Endothelial cell of umbilical vein (primary cell): ENCODE data around the gene GNL2.

Source experiments
- EZH2 ChIP-seq: IDR thresholded peaks from 2 replicates; pipeline ENCODE4 v1.6.1; 2012; ENCODE audit warnings: borderline replicate concordance, low read depth, mild to moderate bottlenecking, moderate library complexity, low read length, inconsistent platforms; ENCODE audit not compliant: severe bottlenecking
- MAX ChIP-seq: IDR thresholded peaks from 2 replicates; pipeline ENCODE4 v1.6.1; 2011; ENCODE audit not compliant: insufficient read depth, insufficient read length
- POLR2A ChIP-seq: IDR thresholded peaks from 2 replicates; pipeline ENCODE4 v1.6.1; 2012; ENCODE audit warnings: low read depth, mild to moderate bottlenecking, control low read depth, low read length
- POLR2AphosphoS5 ChIP-seq: IDR thresholded peaks from 2 replicates; pipeline ENCODE4 v1.6.1; 2012; ENCODE audit warnings: low read depth, mild to moderate bottlenecking, control low read depth, low read length, moderate library complexity; ENCODE audit not compliant: insufficient read depth
- TF ChIP-seq, protein P1 (sequence below), 2 donors: IDR thresholded peaks; 1 replicate in 1 of 2; 2 replicates in 1 of 2; pipeline ENCODE4 v1.5.1; 2011; ENCODE audit warnings: low read length in 2 of 2, mild to moderate bottlenecking in 2 of 2, moderate library complexity in 2 of 2, control low read depth in 1 of 2, inconsistent platforms in 1 of 2, low read depth in 1 of 2; ENCODE audit not compliant: insufficient read depth in 1 of 2; ENCODE audit errors: extremely low read depth in 1 of 2

DNA sequence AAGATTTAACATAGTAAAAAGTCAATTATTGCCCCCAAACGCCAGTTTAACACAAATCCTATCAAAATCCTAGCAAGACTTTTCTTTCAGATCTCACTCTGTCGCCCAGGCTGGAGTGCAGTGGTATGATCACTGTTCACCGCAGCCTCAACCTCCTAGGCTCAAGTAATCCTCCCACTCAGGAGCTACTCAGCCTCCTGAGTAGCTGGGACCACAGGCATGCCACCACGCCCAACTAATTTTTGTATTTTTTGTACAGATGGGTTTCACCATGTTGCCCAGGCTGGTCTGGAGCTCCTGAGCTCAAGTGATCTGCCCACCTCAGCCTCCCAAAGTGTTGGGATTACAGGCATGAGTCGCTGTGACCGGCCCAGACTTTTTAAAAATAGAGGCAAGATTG lies 46.4 kb downstream of the GNL2 start:
- TF ChIP-seq, protein P1, sequence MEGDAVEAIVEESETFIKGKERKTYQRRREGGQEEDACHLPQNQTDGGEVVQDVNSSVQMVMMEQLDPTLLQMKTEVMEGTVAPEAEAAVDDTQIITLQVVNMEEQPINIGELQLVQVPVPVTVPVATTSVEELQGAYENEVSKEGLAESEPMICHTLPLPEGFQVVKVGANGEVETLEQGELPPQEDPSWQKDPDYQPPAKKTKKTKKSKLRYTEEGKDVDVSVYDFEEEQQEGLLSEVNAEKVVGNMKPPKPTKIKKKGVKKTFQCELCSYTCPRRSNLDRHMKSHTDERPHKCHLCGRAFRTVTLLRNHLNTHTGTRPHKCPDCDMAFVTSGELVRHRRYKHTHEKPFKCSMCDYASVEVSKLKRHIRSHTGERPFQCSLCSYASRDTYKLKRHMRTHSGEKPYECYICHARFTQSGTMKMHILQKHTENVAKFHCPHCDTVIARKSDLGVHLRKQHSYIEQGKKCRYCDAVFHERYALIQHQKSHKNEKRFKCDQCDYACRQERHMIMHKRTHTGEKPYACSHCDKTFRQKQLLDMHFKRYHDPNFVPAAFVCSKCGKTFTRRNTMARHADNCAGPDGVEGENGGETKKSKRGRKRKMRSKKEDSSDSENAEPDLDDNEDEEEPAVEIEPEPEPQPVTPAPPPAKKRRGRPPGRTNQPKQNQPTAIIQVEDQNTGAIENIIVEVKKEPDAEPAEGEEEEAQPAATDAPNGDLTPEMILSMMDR (IDR thresholded peaks at IDR 0.05; ENCODE audit: extremely low read depth in 1 of 2, insufficient read depth in 1 of 2, low read depth in 1 of 2, low read length in 2 of 2): no peak
- no peak for TF ChIP-seq POLR2AphosphoS5
- TF ChIP-seq POLR2A: no peak
- no peak for TF ChIP-seq MAX
- TF ChIP-seq EZH2: no peak
